ENCODE measurements around the gene ACBD6. TPM values are rescaled to one million over a fixed set of nuclear protein-coding genes. Genes with fewer than 3 reads are reported as not detected.

The ACBD6 gene
- total RNA-seq, 5 donors from 2014 or later (not counting 1 experiment from before 2014, with no cell fraction given): 44.3 to 58.5 (median 53.0) TPM

DNA sequence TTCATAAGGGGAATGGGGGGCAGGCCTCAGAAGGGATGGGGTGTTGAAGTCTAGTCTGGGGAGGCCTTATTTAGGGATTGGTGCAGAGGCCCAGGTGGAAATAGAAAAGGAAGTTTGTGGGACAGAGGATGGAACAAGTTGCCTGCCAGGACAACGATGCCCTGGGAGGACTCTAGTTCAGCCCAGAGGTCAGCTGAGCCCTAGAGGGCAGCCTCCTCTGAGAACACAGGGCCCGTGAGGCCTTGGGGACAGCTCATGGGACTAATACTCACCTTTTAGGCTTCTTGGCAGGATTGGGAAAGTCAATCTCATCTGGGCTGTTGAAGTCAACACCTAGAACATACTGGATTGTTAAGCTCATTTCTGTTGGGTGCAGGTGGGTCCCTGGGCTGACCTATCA, 229.3 kb downstream of the ACBD6 start:
- POLR2A ChIA-PET: no interaction called here
- Histone ChIP-seq H3K9me3 (no peaks in the 10 kb centered on the region), H3K36me3 (ENCODE audit: control insufficient read depth in 2 of 2, extremely low read depth in 1 of 2, insufficient read depth in 1 of 2, low read length in 1 of 2) (peaks cover 7 to 18% of the 10 kb centered on the region in 2 donors), H3K4me1 (ENCODE audit: control insufficient read depth in 1 of 2, extremely low read depth in 1 of 2, insufficient read depth in 2 of 2, low read length in 2 of 2) (no peaks in the 10 kb centered on the region), H3K27me3 (replicated peaks in 1 of 2; ENCODE audit: control insufficient read depth in 2 of 2, extremely low read depth in 1 of 2, insufficient read depth in 2 of 2, low read length in 1 of 2) (no peaks in the 10 kb centered on the region), H3K4me3 (ENCODE audit: control insufficient read depth in 1 of 2, extremely low read depth in 1 of 2, low read length in 1 of 2) (no peak overlapping the region), H3K27ac (ENCODE audit: low read length) (no peak overlapping the region)
- CTCF ChIA-PET: no interaction called here
- Mint-ChIP-seq H3K36me3 (peaks cover 44% of the 10 kb centered on the region), H3K27me3 (no peaks in the 10 kb centered on the region), H3K4me3 (no peak overlapping the region), H3K4me1 (no peaks in the 10 kb centered on the region), H3K27ac (peak overlapping the region in 1 of 2 donors; percentile 16), H3K9me3 (no peaks in the 10 kb centered on the region)
- DNase-seq (no peak), ATAC-seq (replicated peaks in 1 of 4) (no peak)
- WGBS (ENCODE audit: insufficient coverage): 100% methylated on average over 1 of the region's 2 CpGs

DNA sequence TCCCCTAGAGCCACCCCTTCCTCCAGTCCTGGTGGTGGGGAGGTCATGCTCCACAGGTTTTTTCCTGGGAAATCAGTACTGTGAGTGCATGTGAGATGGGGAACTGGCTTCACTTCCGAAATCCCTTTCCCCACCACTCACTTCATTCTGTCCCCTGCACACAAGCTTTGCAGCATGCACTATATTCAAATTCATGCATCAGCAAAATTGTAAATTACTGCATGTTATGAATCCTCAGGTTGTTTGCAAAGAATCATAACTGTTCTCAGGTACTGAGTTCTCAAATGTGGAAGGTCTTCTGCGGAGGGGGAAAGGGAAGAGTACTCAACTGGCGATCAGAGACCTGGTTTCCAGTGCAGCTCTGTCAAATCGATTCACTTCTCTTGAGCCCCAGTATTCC, 230.0 kb downstream of the ACBD6 start:
- H3K27ac Mint-ChIP-seq: no peak overlapping the region
- no peak overlapping the region for H3K4me3 Mint-ChIP-seq

DNA sequence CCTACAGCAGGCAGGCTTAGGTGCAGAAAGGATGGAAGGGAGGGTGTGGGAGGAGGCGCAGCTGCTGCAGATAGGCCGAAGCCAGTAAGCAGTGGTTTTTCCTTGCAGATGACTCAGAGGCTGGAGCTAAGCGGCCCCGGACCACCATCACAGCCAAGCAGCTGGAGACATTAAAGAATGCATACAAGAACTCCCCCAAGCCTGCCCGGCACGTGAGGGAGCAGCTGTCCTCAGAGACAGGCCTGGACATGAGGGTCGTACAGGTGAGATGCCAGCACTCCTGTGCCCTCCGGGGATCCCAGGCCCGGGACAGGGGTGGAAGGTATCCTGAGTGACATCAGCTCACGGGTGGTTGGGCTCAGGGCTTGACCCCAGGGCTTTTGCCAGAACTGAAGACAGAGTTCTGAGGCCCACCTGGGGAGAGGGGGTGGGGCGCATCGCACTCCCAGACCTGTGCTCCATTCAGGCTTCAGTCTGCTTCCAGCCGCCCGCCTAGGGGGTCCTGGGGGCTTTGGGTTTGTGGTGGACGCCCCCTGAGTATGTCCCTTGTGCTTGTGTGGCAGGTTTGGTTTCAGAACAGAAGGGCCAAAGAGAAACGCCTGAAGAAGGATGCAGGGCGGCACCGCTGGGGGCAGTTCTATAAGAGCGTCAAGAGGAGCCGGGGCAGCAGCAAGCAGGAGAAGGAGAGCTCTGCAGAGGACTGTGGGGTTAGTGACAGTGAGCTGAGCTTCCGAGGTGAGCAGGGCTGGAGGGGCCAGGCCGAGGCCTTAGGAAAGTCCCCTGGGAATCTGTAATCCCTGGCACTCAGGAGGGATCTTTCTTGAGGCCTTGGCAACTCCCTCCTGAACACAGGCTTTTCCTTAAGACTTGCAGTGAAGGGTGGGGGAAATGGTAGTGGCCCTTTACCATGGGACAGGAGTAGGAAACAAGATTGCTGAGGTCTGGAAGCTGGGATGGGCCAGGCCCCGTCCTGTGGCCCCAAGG, 230.8 kb downstream of the ACBD6 start:
- WGBS (ENCODE audit: insufficient coverage): 92% methylated on average over 17 of the region's 23 CpGs
- Mint-ChIP-seq H3K27me3 (no peaks in the 10 kb centered on the region), H3K36me3 (peaks cover 29% of the 10 kb centered on the region), H3K4me3 (no peak overlapping the region), H3K4me1 (no peaks in the 10 kb centered on the region), H3K9me3 (no peaks in the 10 kb centered on the region), H3K27ac (no peak overlapping the region)
- Histone ChIP-seq H3K27me3 (replicated peaks in 1 of 2; ENCODE audit: control insufficient read depth in 2 of 2, extremely low read depth in 1 of 2, insufficient read depth in 2 of 2, low read length in 1 of 2) (no peaks in the 10 kb centered on the region), H3K4me3 (ENCODE audit: control insufficient read depth in 1 of 2, extremely low read depth in 1 of 2, low read length in 1 of 2) (no peak overlapping the region), H3K27ac (ENCODE audit: low read length) (no peak overlapping the region), H3K4me1 (ENCODE audit: control insufficient read depth in 1 of 2, extremely low read depth in 1 of 2, insufficient read depth in 2 of 2, low read length in 2 of 2) (no peaks in the 10 kb centered on the region), H3K36me3 (ENCODE audit: control insufficient read depth in 2 of 2, extremely low read depth in 1 of 2, insufficient read depth in 1 of 2, low read length in 1 of 2) (peaks cover 7 to 18% of the 10 kb centered on the region in 2 donors), H3K9me3 (no peaks in the 10 kb centered on the region)
- DNase-seq: no peak
- ChIA-PET CTCF (no interaction called here), POLR2A (interaction anchor here in 1 of 2 donors (0.6 kb wide), 1 partner anchor 41 kb away, joined by 4 read pairs; no protein-coding TSS in a partner anchor)
- ATAC-seq (replicated peaks in 1 of 4): no peak

More for the DNA sequence above, 230.0 kb downstream of the ACBD6 start:
- WGBS (ENCODE audit: insufficient coverage): no CpG with 5 or more reads among the region's 4 CpGs
- no peak overlapping the region for H3K4me3 ChIP-seq (ENCODE audit: control insufficient read depth in 1 of 2, extremely low read depth in 1 of 2, low read length in 1 of 2)
- H3K9me3 Mint-ChIP-seq: no peaks in the 10 kb centered on the region
- no peak for DNase-seq
- H3K36me3 Mint-ChIP-seq: peaks cover 38% of the 10 kb centered on the region
- H3K9me3 ChIP-seq: no peaks in the 10 kb centered on the region
- H3K27ac ChIP-seq (ENCODE audit: low read length): no peak overlapping the region
- ChIA-PET CTCF (no interaction called here), POLR2A (interaction anchor here in 1 of 2 donors (0.6 kb wide), 1 partner anchor 40 kb away, joined by 4 read pairs; no protein-coding TSS in a partner anchor)
- no peaks in the 10 kb centered on the region for H3K27me3 ChIP-seq (replicated peaks in 1 of 2; ENCODE audit: control insufficient read depth in 2 of 2, extremely low read depth in 1 of 2, insufficient read depth in 2 of 2, low read length in 1 of 2)
- H3K27me3 Mint-ChIP-seq: no peaks in the 10 kb centered on the region
- H3K36me3 ChIP-seq (ENCODE audit: control insufficient read depth in 2 of 2, extremely low read depth in 1 of 2, insufficient read depth in 1 of 2, low read length in 1 of 2): peaks cover 7 to 18% of the 10 kb centered on the region in 2 donors
- ATAC-seq (replicated peaks in 1 of 4): no peak
- H3K4me1 ChIP-seq (ENCODE audit: control insufficient read depth in 1 of 2, extremely low read depth in 1 of 2, insufficient read depth in 2 of 2, low read length in 2 of 2): no peaks in the 10 kb centered on the region
- no peaks in the 10 kb centered on the region for H3K4me1 Mint-ChIP-seq

DNA sequence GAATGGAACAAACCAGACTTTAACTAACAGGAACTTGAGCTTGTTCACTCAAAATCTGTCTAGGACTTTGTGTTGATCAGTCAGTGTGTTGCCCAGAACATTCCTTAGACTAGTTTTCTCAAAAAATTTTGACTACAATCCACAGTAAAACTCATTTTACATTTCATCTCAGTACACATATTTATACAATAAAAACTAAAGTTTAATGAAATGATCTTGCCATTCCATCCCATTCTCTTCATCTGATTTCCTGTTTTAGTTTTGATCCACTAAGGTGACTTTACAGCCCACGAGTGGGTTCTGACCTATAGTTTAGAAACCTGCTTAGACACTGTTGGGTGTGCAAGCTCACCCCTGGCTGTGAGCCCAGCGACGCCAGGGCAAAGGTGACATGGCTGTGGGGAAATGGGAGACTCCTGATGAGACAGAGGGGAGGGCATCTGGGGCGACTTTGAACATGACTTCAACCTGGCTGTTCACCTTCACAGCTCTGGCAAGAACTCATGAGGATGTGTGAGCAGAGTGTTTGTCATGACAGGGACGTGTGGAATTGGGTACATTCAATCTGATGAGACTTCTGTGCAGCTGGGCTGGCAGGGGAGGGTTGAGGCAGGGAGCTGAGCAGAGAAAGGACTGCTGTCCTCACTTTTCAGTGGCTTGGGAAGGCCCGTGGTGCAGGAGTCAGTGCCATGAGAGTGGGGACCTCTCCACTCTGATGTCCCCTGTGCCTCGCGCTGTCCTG, 231.7 kb downstream of the ACBD6 start:
- Histone ChIP-seq H3K9me3 (no peaks in the 10 kb centered on the region), H3K27me3 (replicated peaks in 1 of 2; ENCODE audit: control insufficient read depth in 2 of 2, extremely low read depth in 1 of 2, insufficient read depth in 2 of 2, low read length in 1 of 2) (no peaks in the 10 kb centered on the region), H3K4me3 (ENCODE audit: control insufficient read depth in 1 of 2, extremely low read depth in 1 of 2, low read length in 1 of 2) (no peak overlapping the region), H3K4me1 (ENCODE audit: control insufficient read depth in 1 of 2, extremely low read depth in 1 of 2, insufficient read depth in 2 of 2, low read length in 2 of 2) (no peaks in the 10 kb centered on the region), H3K27ac (ENCODE audit: low read length) (no peak overlapping the region), H3K36me3 (ENCODE audit: control insufficient read depth in 2 of 2, extremely low read depth in 1 of 2, insufficient read depth in 1 of 2, low read length in 1 of 2) (peaks cover 7 to 18% of the 10 kb centered on the region in 2 donors)
- Mint-ChIP-seq H3K9me3 (no peaks in the 10 kb centered on the region), H3K27me3 (no peaks in the 10 kb centered on the region), H3K27ac (peak overlapping the region in 1 of 2 donors; percentile 57), H3K4me3 (no peak overlapping the region), H3K4me1 (no peaks in the 10 kb centered on the region), H3K36me3 (peaks cover 25% of the 10 kb centered on the region)
- DNase-seq: no peak
- WGBS (ENCODE audit: insufficient coverage): 84% methylated on average over 5 of the region's 8 CpGs
- ChIA-PET POLR2A (no interaction called here), CTCF (no interaction called here)
- no peak for ATAC-seq (replicated peaks in 1 of 4)

DNA sequence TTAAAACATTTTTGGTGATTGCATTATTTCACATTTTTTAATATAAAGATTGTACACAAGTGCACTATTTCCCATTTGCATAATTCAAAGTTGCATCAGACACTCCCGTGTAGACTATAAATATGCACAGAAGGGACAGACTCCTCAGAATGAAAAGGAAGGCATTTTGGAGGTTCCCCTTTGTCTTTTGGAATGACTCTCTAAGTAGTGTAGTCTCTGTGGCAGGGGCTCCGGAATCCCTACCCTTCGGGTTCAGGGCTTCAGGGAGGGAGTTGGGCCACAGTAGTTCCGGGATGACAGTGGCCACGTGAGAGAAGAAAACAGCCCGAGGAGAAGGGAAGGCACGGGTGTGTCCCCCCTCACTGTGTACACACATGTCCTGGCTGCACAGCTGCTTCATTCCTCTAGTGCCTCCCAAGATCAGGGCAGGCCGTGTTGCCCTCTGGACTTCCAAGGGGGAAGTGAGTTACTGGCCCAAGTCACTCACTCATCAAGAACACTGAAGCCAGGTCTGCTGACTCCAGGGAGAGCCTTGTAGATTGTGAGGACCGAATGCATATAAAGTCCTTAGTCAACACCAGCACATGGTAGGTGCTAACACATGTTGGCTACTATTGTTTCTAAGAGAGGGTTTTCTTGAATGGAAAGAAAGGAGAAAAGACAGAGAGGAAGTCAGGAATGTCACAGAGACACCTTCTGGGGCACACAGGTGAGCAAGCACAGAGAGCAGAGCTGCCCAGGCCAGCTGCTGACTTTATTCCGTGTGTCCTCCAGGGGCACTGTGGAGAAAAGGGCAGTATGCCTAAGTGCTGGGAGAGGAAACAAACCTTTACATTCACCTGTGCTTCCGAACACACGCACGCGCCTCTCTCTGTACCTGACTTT, 232.5 kb downstream of the ACBD6 start:
- Histone ChIP-seq H3K27ac (ENCODE audit: low read length) (no peak overlapping the region), H3K4me3 (ENCODE audit: control insufficient read depth in 1 of 2, extremely low read depth in 1 of 2, low read length in 1 of 2) (no peak overlapping the region), H3K9me3 (no peaks in the 10 kb centered on the region), H3K36me3 (ENCODE audit: control insufficient read depth in 2 of 2, extremely low read depth in 1 of 2, insufficient read depth in 1 of 2, low read length in 1 of 2) (peaks cover 5 to 10% of the 10 kb centered on the region in 2 donors), H3K4me1 (ENCODE audit: control insufficient read depth in 1 of 2, extremely low read depth in 1 of 2, insufficient read depth in 2 of 2, low read length in 2 of 2) (no peaks in the 10 kb centered on the region), H3K27me3 (replicated peaks in 1 of 2; ENCODE audit: control insufficient read depth in 2 of 2, extremely low read depth in 1 of 2, insufficient read depth in 2 of 2, low read length in 1 of 2) (no peaks in the 10 kb centered on the region)
- Mint-ChIP-seq H3K27me3 (no peaks in the 10 kb centered on the region), H3K4me1 (no peaks in the 10 kb centered on the region), H3K9me3 (no peaks in the 10 kb centered on the region), H3K4me3 (no peak overlapping the region), H3K36me3 (peaks cover 17% of the 10 kb centered on the region), H3K27ac (peak overlapping the region in 1 of 2 donors; percentile 55)
- CTCF ChIA-PET: no interaction called here
- no peak for DNase-seq
- ATAC-seq (replicated peaks in 1 of 4): no peak
- POLR2A ChIA-PET: no interaction called here
- 98% methylated on average over 7 of the region's 14 CpGs for WGBS (ENCODE audit: insufficient coverage)

DNA sequence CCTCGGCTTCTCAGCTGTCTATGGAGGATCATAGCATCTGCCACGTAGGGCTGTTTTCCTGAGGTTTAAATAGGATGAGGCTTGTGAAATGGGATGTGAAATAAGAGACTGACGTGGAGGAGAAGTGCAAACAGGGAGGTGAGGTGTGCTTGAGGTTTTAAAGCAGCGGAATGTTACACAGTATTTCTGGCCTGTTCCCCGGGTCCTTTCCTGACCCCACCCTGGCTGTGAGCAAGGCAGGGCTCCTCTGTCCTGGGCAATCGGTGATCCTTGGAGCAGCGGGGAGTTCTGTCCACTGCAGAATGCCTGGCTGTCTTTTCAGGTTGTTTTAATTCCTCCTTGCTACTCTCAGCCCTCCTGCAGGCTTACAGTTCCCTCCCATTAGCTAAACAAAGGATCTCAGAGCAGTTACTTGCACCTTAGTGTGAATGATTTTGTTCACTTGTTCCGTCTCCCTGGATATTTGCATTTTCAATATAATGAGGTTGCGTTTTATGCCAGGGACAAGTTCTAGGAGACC, 233.8 kb downstream of the ACBD6 start:
- CTCF ChIA-PET: no interaction called here
- Histone ChIP-seq H3K4me1 (ENCODE audit: control insufficient read depth in 1 of 2, extremely low read depth in 1 of 2, insufficient read depth in 2 of 2, low read length in 2 of 2) (no peaks in the 10 kb centered on the region), H3K27me3 (replicated peaks in 1 of 2; ENCODE audit: control insufficient read depth in 2 of 2, extremely low read depth in 1 of 2, insufficient read depth in 2 of 2, low read length in 1 of 2) (no peaks in the 10 kb centered on the region), H3K4me3 (ENCODE audit: control insufficient read depth in 1 of 2, extremely low read depth in 1 of 2, low read length in 1 of 2) (no peak overlapping the region), H3K27ac (ENCODE audit: low read length) (no peak overlapping the region), H3K9me3 (no peaks in the 10 kb centered on the region), H3K36me3 (ENCODE audit: control insufficient read depth in 2 of 2, extremely low read depth in 1 of 2, insufficient read depth in 1 of 2, low read length in 1 of 2) (no peaks in the 10 kb centered on the region)
- H3K4me1 Mint-ChIP-seq: no peaks in the 10 kb centered on the region
- no peak for DNase-seq
- ATAC-seq (replicated peaks in 1 of 4): no peak
- no peaks in the 10 kb centered on the region for H3K27me3 Mint-ChIP-seq
- WGBS (ENCODE audit: insufficient coverage): 88% methylated on average over 7 of the region's 9 CpGs
- H3K4me3 Mint-ChIP-seq: no peak overlapping the region
- POLR2A ChIA-PET: no interaction called here
- no peaks in the 10 kb centered on the region for H3K9me3 Mint-ChIP-seq
- H3K27ac Mint-ChIP-seq: no peak overlapping the region
- peaks cover 4% of the 10 kb centered on the region for H3K36me3 Mint-ChIP-seq

Data from T-cell (primary cell).